ENCODE results near the gene TEX53. TPM values are rescaled to one million over a fixed set of nuclear protein-coding genes. Genes with fewer than 3 reads are reported as not detected.

The TEX53 gene
- total RNA-seq, 4 donors from 2014 or later, result not detected

- no peak overlapping the region for H3K27ac ChIP-seq
- H3K27me3 ChIP-seq, result peaks cover 0 to 3% (median 0%) of the 10 kb centered on the region in 3 donors
- in situ Hi-C loops (cut with MboI; ENCODE audit: low sequenced_read_pairs in 4 of 4), result loop anchor here in 2 of 4 donors (5.0 to 25.0 kb wide), 3 partner anchors 332 to 844 kb away; no protein-coding TSS in a partner anchor
- intact Hi-C loops (cut with DNase I; ENCODE audit: low total_unique reads), result no loop called here
- H3K4me3 ChIP-seq, result no peak overlapping the region
- H3K9me3 ChIP-seq, result no peaks in the 10 kb centered on the region
- H3K36me3 ChIP-seq, result no peaks in the 10 kb centered on the region
- no peak for DNase-seq
- H3K4me1 ChIP-seq, result no peaks in the 10 kb centered on the region
- ATAC-seq, result no peak
- TF ChIP-seq POLR2A (IDR thresholded peaks at IDR 0.05) (no peak), CTCF (IDR thresholded peaks at IDR 0.05 in 4 of 5, conservative IDR thresholded peaks at IDR 0.05 in 1 of 5) (no peak)
Observed at GRCh38 chr9:114680259-114681001, 22.8 kb upstream of the TEX53 start.

- Histone ChIP-seq H3K9me3 (no peaks in the 10 kb centered on the region), H3K36me3 (no peaks in the 10 kb centered on the region), H3K4me3 (no peak overlapping the region), H3K27me3 (peaks cover 0 to 3% (median 0%) of the 10 kb centered on the region in 3 donors), H3K4me1 (no peaks in the 10 kb centered on the region), H3K27ac (no peak overlapping the region)
- ATAC-seq, result no peak
- in situ Hi-C loops (cut with MboI; ENCODE audit: low sequenced_read_pairs in 4 of 4) (loop anchor here in 2 of 4 donors (10.0 to 25.0 kb wide), 2 partner anchors 336 to 834 kb away; no protein-coding TSS in a partner anchor), intact Hi-C loops (cut with DNase I; ENCODE audit: low total_unique reads) (no loop called here)
- no peak for DNase-seq
- TF ChIP-seq POLR2A (IDR thresholded peaks at IDR 0.05), result no peak
- no peak for TF ChIP-seq CTCF (IDR thresholded peaks at IDR 0.05 in 4 of 5, conservative IDR thresholded peaks at IDR 0.05 in 1 of 5)
Observed at GRCh38 chr9:114678795-114679194, 21.2 kb upstream of the TEX53 start.

GRCh38 chr9:114678130-114678529 lies 20.5 kb upstream of the TEX53 start:
- H3K4me3 ChIP-seq, result no peak overlapping the region
- H3K27me3 ChIP-seq, result peaks cover 0 to 3% (median 0%) of the 10 kb centered on the region in 3 donors
- in situ Hi-C loops (cut with MboI; ENCODE audit: low sequenced_read_pairs in 4 of 4) (loop anchor here in 2 of 4 donors (10.0 to 25.0 kb wide), 2 partner anchors 337 to 834 kb away; no protein-coding TSS in a partner anchor), intact Hi-C loops (cut with DNase I; ENCODE audit: low total_unique reads) (no loop called here)
- TF ChIP-seq CTCF (IDR thresholded peaks at IDR 0.05 in 4 of 5, conservative IDR thresholded peaks at IDR 0.05 in 1 of 5), result no peak
- TF ChIP-seq POLR2A (IDR thresholded peaks at IDR 0.05), result no peak
- no peak overlapping the region for H3K27ac ChIP-seq
- no peaks in the 10 kb centered on the region for H3K36me3 ChIP-seq
- no peaks in the 10 kb centered on the region for H3K9me3 ChIP-seq
- DNase-seq (no peak), ATAC-seq (no peak)
- no peaks in the 10 kb centered on the region for H3K4me1 ChIP-seq

- ATAC-seq, result no peak
- no peaks in the 10 kb centered on the region for H3K9me3 ChIP-seq
- intact Hi-C loops (cut with DNase I; ENCODE audit: low total_unique reads), result no loop called here
- no peaks in the 10 kb centered on the region for H3K36me3 ChIP-seq
- H3K27ac ChIP-seq, result no peak overlapping the region
- in situ Hi-C loops (cut with MboI; ENCODE audit: low sequenced_read_pairs in 4 of 4), result loop anchor here in 2 of 4 donors (10.0 to 25.0 kb wide), 2 partner anchors 337 to 835 kb away; no protein-coding TSS in a partner anchor
- no peak for DNase-seq
- TF ChIP-seq POLR2A (IDR thresholded peaks at IDR 0.05) (no peak), CTCF (IDR thresholded peaks at IDR 0.05 in 4 of 5, conservative IDR thresholded peaks at IDR 0.05 in 1 of 5) (no peak)
- H3K27me3 ChIP-seq, result peaks cover 0 to 3% (median 0%) of the 10 kb centered on the region in 3 donors
- H3K4me3 ChIP-seq, result no peak overlapping the region
- H3K4me1 ChIP-seq, result no peaks in the 10 kb centered on the region
Observed at GRCh38 chr9:114677418-114677817, 19.8 kb upstream of the TEX53 start.
